Erythroblast (primary cell): ENCODE data around the gene FKBP2.
A peak's percentile ranks its signal among the peaks of the same experiment; 100 is the strongest.

Experiments used
- DNase-seq, 2 experiments: peaks; one replicate each; lab custom pipeline; 2025; lab: John Stamatoyannopoulos, UW
- GATA1 ChIP-seq: IDR thresholded peaks from 2 replicates; pipeline ENCODE4 v1.6.1; 2011; ENCODE audit warnings: low read depth, mild to moderate bottlenecking, control low read depth, low read length, moderate library complexity
- POLR2A ChIP-seq: IDR thresholded peaks from 2 replicates; pipeline ENCODE4 v1.6.1; 2011; ENCODE audit warnings: mild to moderate bottlenecking, low read length

Gene FKBP2

GRCh38 chr11:64233913-64234586 is 6.8 kb upstream of the FKBP2 start, which contains the start of gene VEGFB:
Gene VEGFB, plus strand, starts transcription at chr11:64234584. Its CDS starts 250 bp downstream, at chr11:64234834.
- peak; percentile 72 to 75 for DNase-seq

GRCh38 chr11:64234647-64235379 is 6.1 kb upstream of the FKBP2 start:
- peak; percentile 65 to 72 for DNase-seq
- no peak for TF ChIP-seq POLR2A
- TF ChIP-seq GATA1: no peak

More at GRCh38 chr11:64233913-64234586, 6.8 kb upstream of the FKBP2 start, which contains the start of gene VEGFB:
- TF ChIP-seq GATA1: no peak
- TF ChIP-seq POLR2A: no peak

DNA sequence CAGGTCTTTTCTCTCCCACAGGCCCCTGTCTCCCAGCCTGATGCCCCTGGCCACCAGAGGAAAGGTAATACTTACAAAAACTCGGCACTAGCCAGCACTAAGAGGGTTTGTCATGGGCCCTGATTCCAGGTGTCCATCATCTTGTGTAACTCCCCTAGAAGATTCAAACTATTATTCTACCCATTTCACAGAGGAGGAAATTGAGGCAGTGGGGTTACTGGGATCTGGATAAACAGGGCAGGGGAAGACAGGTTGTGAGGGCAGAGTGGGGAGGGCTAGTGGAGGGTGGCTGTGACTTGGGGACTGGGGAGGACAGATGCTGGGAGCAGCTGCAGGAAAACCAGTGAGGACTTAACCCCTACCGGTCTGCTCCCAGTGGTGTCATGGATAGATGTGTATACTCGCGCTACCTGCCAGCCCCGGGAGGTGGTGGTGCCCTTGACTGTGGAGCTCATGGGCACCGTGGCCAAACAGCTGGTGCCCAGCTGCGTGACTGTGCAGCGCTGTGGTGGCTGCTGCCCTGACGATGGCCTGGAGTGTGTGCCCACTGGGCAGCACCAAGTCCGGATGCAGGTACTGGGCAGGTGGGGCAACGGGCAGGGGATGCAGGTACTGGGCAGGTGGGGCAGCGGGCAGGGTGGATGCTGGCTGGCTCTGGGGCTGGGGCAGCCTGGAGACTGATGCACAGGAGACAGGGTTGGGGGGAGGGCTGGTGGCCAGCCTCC is 5.3 kb upstream of the FKBP2 start:
- TF ChIP-seq POLR2A (no peak), GATA1 (no peak)
- DNase-seq: no peak

DNA sequence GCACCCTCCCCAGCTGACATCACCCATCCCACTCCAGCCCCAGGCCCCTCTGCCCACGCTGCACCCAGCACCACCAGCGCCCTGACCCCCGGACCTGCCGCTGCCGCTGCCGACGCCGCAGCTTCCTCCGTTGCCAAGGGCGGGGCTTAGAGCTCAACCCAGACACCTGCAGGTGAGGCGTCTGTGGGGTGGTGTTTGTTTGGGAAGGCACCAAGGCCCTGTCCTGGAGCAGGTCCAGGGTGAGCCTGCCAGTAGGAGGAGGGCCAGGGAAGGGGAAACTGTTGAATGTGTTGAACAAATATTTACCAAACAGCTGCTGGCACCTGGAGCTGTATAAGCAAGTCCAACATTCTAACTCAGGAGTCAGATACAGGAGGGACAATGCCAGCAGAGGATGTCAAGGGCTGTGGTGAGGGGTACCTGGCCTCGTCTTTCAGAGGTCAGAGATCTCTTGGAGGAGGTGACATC is 3.4 kb upstream of the FKBP2 start:
- no peak for DNase-seq
- TF ChIP-seq POLR2A: no peak
- TF ChIP-seq GATA1: no peak

DNA sequence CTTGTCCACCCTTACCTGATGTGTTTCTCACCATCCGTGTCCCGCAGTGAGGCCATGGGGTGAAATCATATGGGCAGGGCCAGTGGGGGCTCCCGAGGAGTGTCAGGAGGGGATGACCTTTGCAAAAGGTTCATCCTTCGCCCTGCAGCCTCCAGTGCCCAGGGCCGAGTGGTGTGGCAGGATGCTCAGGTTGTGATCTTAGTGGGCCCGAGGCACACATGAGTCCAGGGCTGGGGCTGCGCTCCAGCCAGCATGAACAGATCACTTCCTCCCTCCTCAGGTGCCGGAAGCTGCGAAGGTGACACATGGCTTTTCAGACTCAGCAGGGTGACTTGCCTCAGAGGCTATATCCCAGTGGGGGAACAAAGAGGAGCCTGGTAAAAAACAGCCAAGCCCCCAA is 2.8 kb upstream of the FKBP2 start:
- TF ChIP-seq GATA1 (no peak), POLR2A (no peak)
- DNase-seq: no peak

- no peak for DNase-seq
- no peak for TF ChIP-seq GATA1
- no peak for TF ChIP-seq POLR2A
These were observed 1.9 kb upstream of the FKBP2 start for GRCh38 chr11:64238999-64239398.

- TF ChIP-seq GATA1 (no peak), POLR2A (no peak)
- DNase-seq: peak in 1 of 2 experiments; percentile 52
These were observed 1.0 kb upstream of the FKBP2 start for GRCh38 chr11:64239662-64240434.

DNA sequence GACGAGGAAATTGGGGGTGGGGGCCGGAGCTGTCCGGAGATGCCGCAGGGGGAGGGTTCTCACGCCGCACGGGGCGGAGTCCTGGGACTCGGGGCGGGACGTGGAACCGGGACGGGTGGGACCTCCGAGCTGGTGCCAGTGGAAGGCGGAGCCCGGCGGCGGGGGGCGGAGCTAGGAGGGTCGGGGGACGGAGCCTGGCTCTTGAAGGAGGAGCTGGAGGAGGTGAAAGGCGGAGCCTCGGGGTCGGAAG is 271 bp downstream of the FKBP2 start:
- DNase-seq: peak; percentile 99 to 100
- no peak for TF ChIP-seq GATA1
- TF ChIP-seq POLR2A: no peak

GRCh38 chr11:64241491-64242374 is 838 bp downstream of the FKBP2 start:
- no peak for TF ChIP-seq POLR2A
- no peak for TF ChIP-seq GATA1
- peak; percentile 77 for DNase-seq

- DNase-seq: no peak
- TF ChIP-seq POLR2A: no peak
- no peak for TF ChIP-seq GATA1
These were observed 2.5 kb downstream of the FKBP2 start for GRCh38 chr11:64243236-64243854.

GRCh38 chr11:64244107-64244506 is 3.2 kb downstream of the FKBP2 start:
- DNase-seq: no peak
- TF ChIP-seq POLR2A (no peak), GATA1 (no peak)

GRCh38 chr11:64244966-64245365 is 4.1 kb downstream of the FKBP2 start:
- TF ChIP-seq GATA1 (no peak), POLR2A (no peak)
- DNase-seq: no peak
